KOPT-K1 (cell line): ENCODE results near the gene NAT14.

Source experiments
- H3K27ac ChIP-seq: fragments of 200-600 bp; sonication (generic); 2 replicates; pipeline ENCODE4 v1.5.1; 2016; ENCODE audit warnings: antibody characterized with exemption, mild to moderate bottlenecking, low read depth, low read length; ENCODE audit not compliant: poor library complexity, severe bottlenecking
- H3K36me3 ChIP-seq: fragments of 200-600 bp; sonication (generic); 2 replicates; pipeline ENCODE4 v1.5.1; 2017; ENCODE audit warnings: antibody characterized with exemption, mild to moderate bottlenecking, low read length, moderate library complexity; ENCODE audit not compliant: insufficient read depth
- H3K9me3 ChIP-seq: fragments of 200-600 bp; sonication (generic); 2 replicates; pipeline ENCODE4 v1.5.1; 2017; ENCODE audit warnings: antibody characterized with exemption, low read length, mild to moderate bottlenecking; ENCODE audit not compliant: insufficient read depth, poor library complexity, severe bottlenecking

NAT14 gene

DNA sequence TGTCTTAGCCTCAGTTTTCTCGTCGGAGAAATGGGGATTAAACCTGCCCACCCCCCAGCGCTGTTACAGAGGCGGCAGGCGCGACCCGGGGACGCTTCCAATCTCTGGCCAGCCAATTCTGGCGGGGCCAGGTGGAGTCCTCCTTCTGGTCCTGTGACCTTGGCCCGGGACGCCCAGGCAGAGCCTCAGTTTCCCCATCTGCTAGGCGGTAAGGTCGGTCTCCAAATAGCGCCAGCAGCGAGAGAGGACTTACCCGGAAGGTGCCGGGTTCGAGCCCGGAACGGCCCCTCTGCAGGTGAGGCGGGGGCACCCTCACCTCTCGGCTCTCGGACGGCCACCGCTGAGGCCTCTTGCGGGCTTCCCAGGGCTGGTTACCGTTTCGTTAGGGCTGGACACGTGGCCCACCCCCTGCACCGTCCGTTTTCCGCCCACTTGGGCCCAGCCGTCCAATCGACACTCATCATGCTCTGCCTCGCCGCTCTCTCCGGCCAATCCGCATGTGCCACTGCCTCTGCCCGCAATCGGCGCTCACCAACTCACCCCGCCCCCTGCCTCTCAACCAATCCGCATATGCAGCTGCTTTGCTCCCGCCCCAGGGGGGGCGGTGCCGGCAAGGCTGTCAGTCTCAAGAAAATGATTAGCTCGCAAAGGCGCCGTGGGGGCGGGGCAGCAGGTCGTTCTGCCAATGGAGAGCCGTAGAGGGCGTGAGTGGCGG is 23.6 kb upstream of the NAT14 start, which contains the start of gene ISOC2:
ISOC2 (minus strand) TSS at position 384 of the 715 bp plus-strand sequence. CDS start 5,156 bp downstream, outside the sequence.
- Histone ChIP-seq H3K9me3 (no peaks in the 10 kb centered on the region), H3K27ac (peak within 1 kb of the TSS; percentile 85), H3K36me3 (no peaks in the 10 kb centered on the region)

DNA sequence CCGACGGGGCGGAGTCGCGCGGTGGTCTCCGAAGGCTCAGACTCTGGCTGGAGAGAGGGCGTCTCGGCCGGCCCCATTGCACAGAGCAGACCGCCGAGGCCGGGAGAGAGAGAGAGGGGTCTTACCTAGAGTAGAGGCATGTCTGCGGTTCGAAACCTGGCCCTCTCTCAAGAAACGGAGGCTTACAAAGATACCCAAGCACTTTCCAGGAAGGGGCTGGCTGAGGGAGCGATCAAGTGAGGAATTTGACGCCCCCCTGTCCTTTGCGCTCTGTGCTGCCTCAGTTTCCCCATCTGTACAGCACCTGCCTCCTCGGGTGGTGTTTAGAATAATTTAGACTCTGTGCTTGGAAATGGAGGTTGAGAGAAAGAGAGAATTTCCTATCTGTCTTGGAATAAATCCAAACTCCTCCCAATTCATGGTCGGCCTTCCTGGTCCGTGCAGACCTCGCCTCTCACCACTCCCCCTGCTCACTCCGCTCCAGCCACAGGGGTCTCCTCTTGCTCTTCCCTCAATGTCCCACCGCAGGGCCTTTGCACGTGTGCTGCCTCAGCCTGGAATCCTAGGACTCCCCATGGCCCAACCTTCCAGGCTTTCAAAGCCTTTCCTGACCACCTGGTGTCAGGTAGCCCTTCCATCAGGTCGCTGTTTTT is 22.9 kb upstream of the NAT14 start:
- Histone ChIP-seq H3K36me3 (no peaks in the 10 kb centered on the region), H3K27ac (peak overlapping the region; percentile 23), H3K9me3 (no peaks in the 10 kb centered on the region)

DNA sequence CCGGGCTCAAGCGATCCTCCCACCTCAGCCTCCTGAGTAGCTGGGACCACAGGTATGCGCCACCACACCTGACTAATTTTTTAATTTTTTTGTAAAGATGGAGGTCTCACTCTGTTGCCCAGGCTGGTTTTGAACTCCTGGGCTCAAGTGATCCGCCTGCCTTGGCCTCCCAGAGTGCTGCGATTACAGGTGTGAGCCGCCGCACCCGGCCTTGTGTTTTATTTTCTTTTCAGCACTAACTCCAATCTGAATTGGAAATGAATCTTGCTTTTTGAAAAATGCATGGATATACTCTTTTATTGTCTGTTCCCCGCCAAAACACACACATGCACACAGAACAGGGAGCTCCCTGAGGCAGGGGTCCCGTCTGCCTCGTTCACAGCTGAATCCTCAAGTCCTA is 22.3 kb upstream of the NAT14 start:
- no peaks in the 10 kb centered on the region for H3K9me3 ChIP-seq
- H3K36me3 ChIP-seq, result no peaks in the 10 kb centered on the region
- no peak overlapping the region for H3K27ac ChIP-seq

GRCh38 chr19:55463583-55464031 is 21.4 kb upstream of the NAT14 start:
- Histone ChIP-seq H3K27ac (no peak overlapping the region), H3K36me3 (no peaks in the 10 kb centered on the region), H3K9me3 (no peaks in the 10 kb centered on the region)

DNA sequence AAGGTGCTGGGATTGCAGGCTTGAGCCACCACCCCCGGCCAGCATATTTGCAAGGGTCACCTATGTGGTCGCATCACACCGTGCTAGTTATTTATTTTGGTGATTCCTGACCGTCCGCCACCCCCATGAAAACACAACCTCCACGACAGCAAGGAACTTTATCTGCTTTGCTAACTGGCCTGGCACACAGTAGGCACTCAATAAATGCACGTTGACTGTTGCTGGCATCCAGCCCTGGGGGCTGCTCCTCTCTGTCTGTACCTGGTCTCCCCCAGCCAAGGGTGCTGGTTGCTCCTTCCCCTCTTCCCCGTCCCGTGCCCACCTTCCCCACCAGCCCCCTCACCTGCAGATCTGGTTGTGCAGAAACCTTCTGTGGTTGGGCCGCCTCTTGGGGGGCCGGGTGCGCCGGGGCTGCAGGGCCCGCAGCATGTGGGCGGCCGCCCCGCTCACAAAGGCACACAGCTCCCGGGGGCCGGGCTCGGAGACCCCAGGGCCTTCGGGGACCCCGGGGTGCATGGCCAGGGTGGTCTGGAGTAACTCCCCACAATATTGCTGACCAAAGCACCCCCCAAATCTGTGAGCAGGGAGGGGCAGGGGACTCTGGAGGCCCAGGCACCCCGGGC is 20.8 kb upstream of the NAT14 start:
- no peaks in the 10 kb centered on the region for H3K9me3 ChIP-seq
- no peaks in the 10 kb centered on the region for H3K36me3 ChIP-seq
- H3K27ac ChIP-seq, result no peak overlapping the region

DNA sequence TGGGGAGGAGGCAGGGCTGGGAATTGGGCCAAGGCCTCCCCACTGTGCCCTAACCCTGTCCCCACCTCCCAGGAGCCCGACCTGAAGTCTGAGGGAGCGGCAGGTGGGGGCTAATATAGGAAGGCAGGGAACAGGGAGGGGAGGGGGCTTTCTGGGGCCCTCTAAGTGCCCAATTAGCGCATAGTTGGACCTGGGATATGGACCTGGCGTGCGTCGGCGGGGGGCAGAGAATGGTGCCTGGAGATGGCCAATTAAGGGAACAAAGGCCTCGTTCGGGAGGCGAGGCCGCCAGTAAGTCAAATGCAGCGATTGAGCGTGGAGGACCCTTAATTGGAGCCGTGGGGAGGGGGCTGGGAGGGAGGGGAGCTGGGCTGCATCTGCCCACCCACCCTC is 20.3 kb upstream of the NAT14 start, which contains the start of gene C19orf85:
C19orf85 (minus strand) TSS at position 90 of the 393 bp plus-strand sequence. CDS start 197 bp downstream, outside the sequence.
- no peaks in the 10 kb centered on the region for H3K9me3 ChIP-seq
- no peaks in the 10 kb centered on the region for H3K36me3 ChIP-seq
- H3K27ac ChIP-seq, result no peak within 1 kb of the TSS

DNA sequence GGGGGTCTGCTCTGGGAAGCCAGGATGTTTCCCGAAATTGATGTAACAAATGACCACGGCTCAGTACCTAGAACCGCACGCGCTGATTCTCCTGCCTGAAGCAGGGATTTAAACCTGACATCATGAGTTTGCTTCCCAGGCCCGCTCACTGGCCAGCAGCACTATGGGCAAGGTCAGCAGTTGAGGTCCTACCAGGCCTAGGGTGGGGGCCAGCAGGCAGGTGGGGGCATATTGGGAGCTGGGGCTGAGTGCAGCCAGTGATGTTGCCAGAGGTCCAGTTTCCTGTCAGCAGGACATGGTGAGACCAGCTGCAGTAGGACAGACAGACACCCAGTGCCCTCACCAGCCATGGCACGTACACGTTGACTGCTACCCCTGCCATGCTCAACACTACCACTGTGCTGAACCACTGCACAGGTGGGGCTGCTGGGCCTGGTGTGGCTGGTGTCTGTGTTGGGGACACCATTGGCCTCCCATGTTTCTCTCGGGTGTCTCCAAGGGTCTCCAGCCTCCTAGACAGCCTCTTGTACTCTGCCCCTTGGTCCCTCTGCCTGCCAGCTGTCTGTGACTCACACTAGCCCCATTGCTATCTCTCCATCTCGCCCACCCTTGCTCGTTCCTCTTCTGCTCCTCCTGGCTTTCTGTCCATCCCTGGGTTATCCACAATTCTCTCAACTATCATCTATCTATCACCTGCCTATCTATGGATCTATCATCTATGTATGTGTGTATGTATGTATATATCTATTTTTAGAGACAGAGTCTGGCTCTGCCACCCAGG is 19.3 kb upstream of the NAT14 start:
- Histone ChIP-seq H3K36me3 (no peaks in the 10 kb centered on the region), H3K9me3 (no peaks in the 10 kb centered on the region), H3K27ac (no peak overlapping the region)

DNA sequence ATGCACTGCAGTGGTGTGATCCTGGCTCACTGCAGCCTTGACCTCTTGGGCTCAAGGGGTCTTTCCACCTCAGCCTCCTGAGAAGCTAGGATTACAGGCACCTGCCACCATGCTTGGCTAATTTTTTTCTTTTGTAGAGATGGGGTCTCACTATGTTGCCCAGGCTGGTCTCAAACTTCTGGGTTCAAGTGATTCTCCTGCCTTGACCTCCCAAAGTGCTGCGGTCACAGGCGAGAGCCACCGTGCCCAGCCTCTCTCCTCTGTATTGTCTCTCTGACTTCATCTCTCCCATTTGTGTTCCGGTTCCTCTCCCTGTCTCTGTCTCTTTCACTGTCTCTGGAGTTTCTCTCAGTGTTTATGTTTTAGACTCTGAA is 18.8 kb upstream of the NAT14 start:
- no peak overlapping the region for H3K27ac ChIP-seq
- H3K36me3 ChIP-seq, result no peaks in the 10 kb centered on the region
- H3K9me3 ChIP-seq, result no peaks in the 10 kb centered on the region

DNA sequence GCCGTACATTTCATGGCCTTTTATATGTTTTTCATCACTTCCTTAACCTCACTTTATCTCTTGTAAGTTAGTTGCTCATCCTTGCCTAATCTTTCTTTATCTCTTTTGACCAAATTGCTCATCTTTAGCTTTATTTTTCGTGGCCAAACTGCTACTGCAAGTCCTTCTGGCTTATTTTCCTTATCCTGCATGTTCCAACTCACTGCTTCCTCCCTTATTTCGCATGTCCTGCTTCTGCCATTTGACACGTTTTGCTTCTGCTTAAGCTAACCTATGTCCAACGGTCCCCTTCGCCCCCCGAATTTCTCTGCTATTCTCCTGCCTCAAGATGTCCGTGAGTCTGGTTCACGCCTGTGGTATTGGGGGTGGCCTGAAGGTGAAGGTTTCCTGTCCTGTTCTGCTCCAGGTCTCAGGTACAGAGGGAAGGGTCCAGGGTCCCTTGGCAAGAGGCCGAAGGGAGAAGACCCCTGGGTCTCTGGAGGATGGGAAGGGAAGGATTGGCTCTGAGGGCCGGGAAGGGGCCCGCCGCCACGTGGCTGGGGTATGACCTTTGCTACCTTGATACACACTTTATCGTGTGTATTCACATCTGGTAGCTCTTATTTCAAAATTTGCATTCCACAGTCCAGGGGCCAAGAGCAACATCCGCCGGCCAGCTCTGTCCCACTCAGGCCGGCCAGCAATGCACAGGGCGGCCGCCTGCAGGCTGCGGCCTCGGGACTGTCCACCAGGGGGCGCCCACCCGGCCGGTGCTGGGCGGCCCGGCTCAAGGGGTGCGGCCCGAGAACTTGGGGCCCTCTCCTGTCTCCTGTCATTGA is 17.5 kb upstream of the NAT14 start:
- Histone ChIP-seq H3K9me3 (no peaks in the 10 kb centered on the region), H3K36me3 (no peaks in the 10 kb centered on the region), H3K27ac (no peak overlapping the region)

DNA sequence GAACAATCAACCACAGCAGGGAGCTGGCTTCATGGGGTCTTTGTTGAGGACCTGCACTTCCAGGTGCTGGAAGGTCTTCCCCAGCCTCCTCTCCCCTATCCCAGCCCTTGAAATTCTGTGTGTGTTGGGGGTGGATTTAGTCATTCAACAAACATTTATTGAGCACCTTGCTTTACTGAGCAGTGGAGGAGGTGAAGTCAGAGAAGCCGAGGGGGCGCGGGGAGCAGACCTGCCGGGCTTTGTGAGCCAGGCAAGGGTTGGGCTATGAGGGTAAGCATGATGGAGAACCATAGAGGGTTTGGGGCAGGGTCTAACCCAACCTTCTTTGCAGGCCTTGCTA is 17.0 kb upstream of the NAT14 start:
- no peak overlapping the region for H3K27ac ChIP-seq
- H3K36me3 ChIP-seq, result no peaks in the 10 kb centered on the region
- no peaks in the 10 kb centered on the region for H3K9me3 ChIP-seq

GRCh38 chr19:55471266-55471665 is 13.7 kb upstream of the NAT14 start:
- H3K9me3 ChIP-seq, result no peaks in the 10 kb centered on the region
- H3K36me3 ChIP-seq, result no peaks in the 10 kb centered on the region
- no peak overlapping the region for H3K27ac ChIP-seq

DNA sequence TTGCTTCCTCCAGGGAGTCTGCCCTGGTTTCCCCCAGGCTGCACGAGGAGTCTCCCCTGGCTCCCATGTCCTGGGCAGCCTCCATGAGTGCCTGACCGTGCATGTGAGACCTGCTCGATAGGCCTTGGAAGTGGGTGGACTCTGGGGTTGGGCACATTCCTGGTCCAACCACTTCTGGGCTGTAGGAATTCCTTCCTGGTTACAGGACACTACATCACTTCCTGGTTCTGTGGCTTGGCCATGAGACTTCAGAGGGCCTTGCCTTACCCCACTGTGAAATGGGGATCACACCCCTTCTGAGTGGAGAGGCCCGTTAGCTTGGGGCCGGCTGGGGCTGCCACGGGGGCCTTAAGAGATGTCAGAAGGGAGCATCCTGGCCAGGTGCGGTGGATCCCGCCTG is 12.5 kb upstream of the NAT14 start:
- H3K36me3 ChIP-seq, result no peaks in the 10 kb centered on the region
- no peaks in the 10 kb centered on the region for H3K9me3 ChIP-seq
- no peak overlapping the region for H3K27ac ChIP-seq

- Histone ChIP-seq H3K9me3 (no peaks in the 10 kb centered on the region), H3K36me3 (no peaks in the 10 kb centered on the region), H3K27ac (no peak overlapping the region)
Observed at GRCh38 chr19:55473225-55474012, 11.6 kb upstream of the NAT14 start.
